Hepatocyte (in vitro differentiated cells): ENCODE results near the gene TUB. TPM values are rescaled to one million over a fixed set of nuclear protein-coding genes. Genes with fewer than 3 reads are reported as not detected.

Experiments
- DNase-seq: peaks from one replicate; pipeline ENCODE4 v3.0.0-alpha.2; 2016; ENCODE audit warnings: low spot score
- H2AFZ ChIP-seq: fragments of 200-600 bp; sonication (generic); 2 replicates; pipeline ENCODE4 v1.6.0; 2016; ENCODE audit warnings: antibody characterized with exemption, mild to moderate bottlenecking
- H3K27ac ChIP-seq: fragments of 200-600 bp; sonication (generic); 2 replicates; pipeline ENCODE4 v1.5.1; 2016; ENCODE audit warnings: mild to moderate bottlenecking
- H3K27me3 ChIP-seq: fragments of 200-600 bp; sonication (generic); 2 replicates; pipeline ENCODE4 v1.6.1; 2016
- H3K36me3 ChIP-seq: fragments of 200-600 bp; sonication (generic); replicated peaks from 2 replicates; pipeline ENCODE4 v1.5.1; 2016; ENCODE audit warnings: low read depth; ENCODE audit not compliant: insufficient read depth
- H3K4me1 ChIP-seq: fragments of 200-600 bp; sonication (generic); 2 replicates; pipeline ENCODE4 v1.5.1; 2016; ENCODE audit warnings: mild to moderate bottlenecking, moderate library complexity; ENCODE audit not compliant: insufficient read depth
- H3K4me2 ChIP-seq: fragments of 200-600 bp; sonication (generic); 2 replicates; pipeline ENCODE4 v1.6.0; 2016
- H3K4me3 ChIP-seq: fragments of 200-600 bp; sonication (generic); 2 replicates; pipeline ENCODE4 v1.5.1; 2016; ENCODE audit warnings: mild to moderate bottlenecking
- H3K79me2 ChIP-seq: fragments of 200-600 bp; sonication (generic); 2 replicates; pipeline ENCODE4 v1.6.0; 2017; ENCODE audit warnings: mild to moderate bottlenecking
- H3K9me2 ChIP-seq: fragments of 200-600 bp; sonication (generic); replicated peaks from 2 replicates; pipeline ENCODE4 v1.6.0; 2017; ENCODE audit warnings: mild to moderate bottlenecking; ENCODE audit not compliant: insufficient read depth
- H3K9me3 ChIP-seq: fragments of 200-600 bp; sonication (generic); 2 replicates; pipeline ENCODE4 v1.5.1; 2016; ENCODE audit warnings: low read depth, mild to moderate bottlenecking
- H4K20me1 ChIP-seq: fragments of 200-600 bp; sonication (generic); 2 replicates; pipeline ENCODE4 v1.6.0; 2016; ENCODE audit warnings: mild to moderate bottlenecking; ENCODE audit not compliant: insufficient read depth, poor library complexity, severe bottlenecking
- EZH2 ChIP-seq: fragments of 200-600 bp; sonication (generic); IDR thresholded peaks from 2 replicates; pipeline ENCODE4 v1.6.1; 2016; ENCODE audit warnings: antibody characterized with exemption, mild to moderate bottlenecking, borderline replicate concordance
- EZH2phosphoT487 ChIP-seq: fragments of 200-600 bp; sonication (generic); IDR thresholded peaks from one replicate; pipeline ENCODE4 v1.6.1; 2018; ENCODE audit warnings: antibody characterized with exemption, mild to moderate bottlenecking, low read depth, moderate library complexity; ENCODE audit not compliant: unreplicated experiment, severe bottlenecking
- WGBS: methylation state at CpG from one replicate; pipeline ENCODE4 v1.1.6; 2016; ENCODE audit warnings: low lambda C conversion rate; ENCODE audit errors: missing lambda C conversion rate; 5-methylcytosine and 5-hydroxymethylcytosine counted together
- polyA plus RNA-seq: library from polyadenylated mRNA; unstranded; fragments of >200 nt; fragmentation: Nextera tagmentation; extraction: Ambion mirVana; gene quantifications from 2 replicates; pipeline ENCODE4 v1.2.1, GENCODE V29; 2016
- total RNA-seq: library from RNA; depleted of rRNA; stranded (reverse); fragments of >200 nt; gene quantifications from 2 replicates; pipeline ENCODE4 v1.2.3, GENCODE V29; 2014
- TF ChIP-seq, protein P1 (sequence below): fragments of 200-600 bp; sonication (generic); IDR thresholded peaks from 2 replicates; pipeline ENCODE4 v1.5.1; 2016; ENCODE audit warnings: antibody characterized with exemption, mild to moderate bottlenecking; ENCODE audit not compliant: poor library complexity

TUB gene
- total and polyA plus RNA-seq, 2 experiments from 2014 or later: 5.0 to 18.7 TPM

DNA sequence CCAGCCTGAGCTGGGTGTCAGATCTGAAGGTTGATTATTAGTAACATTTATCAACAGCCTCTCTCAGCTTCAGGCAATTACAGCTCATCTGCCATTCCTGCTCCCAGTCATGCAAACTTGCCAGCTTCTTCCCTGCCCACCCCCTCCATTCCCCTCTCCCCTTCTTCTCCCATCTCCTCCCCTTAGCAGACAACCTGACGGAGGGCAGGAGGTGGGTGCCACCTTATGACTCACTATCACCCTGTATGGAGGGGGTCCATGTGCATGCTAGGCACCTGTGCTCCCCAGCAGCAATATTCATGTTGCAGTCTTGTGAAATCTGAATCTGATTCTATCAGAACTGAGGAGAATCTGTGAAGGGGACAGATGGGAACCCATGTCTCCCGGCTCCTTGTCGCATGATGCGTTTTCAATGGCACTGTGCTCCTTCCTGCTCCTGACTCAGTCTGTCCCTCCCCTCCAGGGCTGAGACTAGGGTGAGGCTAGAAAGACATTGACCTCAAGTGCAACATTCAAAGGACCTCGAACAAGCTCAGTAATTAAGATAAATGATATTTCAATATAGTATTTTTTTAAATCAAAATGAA is 46.3 kb upstream of the TUB start:
- H2AFZ ChIP-seq: no peak overlapping the region
- DNase-seq: no peak
- H3K4me2 ChIP-seq: no peak overlapping the region
- WGBS: 84% methylated on average over 5 of the region's 5 CpGs
- H3K36me3 ChIP-seq: no peaks in the 10 kb centered on the region
- H3K79me2 ChIP-seq: no peaks in the 10 kb centered on the region
- H3K27me3 ChIP-seq: peaks cover 6% of the 10 kb centered on the region
- H3K4me1 ChIP-seq: peaks cover 22% of the 10 kb centered on the region
- H3K4me3 ChIP-seq: no peak overlapping the region
- no peak for TF ChIP-seq EZH2
- TF ChIP-seq, protein P1, sequence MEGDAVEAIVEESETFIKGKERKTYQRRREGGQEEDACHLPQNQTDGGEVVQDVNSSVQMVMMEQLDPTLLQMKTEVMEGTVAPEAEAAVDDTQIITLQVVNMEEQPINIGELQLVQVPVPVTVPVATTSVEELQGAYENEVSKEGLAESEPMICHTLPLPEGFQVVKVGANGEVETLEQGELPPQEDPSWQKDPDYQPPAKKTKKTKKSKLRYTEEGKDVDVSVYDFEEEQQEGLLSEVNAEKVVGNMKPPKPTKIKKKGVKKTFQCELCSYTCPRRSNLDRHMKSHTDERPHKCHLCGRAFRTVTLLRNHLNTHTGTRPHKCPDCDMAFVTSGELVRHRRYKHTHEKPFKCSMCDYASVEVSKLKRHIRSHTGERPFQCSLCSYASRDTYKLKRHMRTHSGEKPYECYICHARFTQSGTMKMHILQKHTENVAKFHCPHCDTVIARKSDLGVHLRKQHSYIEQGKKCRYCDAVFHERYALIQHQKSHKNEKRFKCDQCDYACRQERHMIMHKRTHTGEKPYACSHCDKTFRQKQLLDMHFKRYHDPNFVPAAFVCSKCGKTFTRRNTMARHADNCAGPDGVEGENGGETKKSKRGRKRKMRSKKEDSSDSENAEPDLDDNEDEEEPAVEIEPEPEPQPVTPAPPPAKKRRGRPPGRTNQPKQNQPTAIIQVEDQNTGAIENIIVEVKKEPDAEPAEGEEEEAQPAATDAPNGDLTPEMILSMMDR: no peak
- no peak for TF ChIP-seq EZH2phosphoT487
- no peaks in the 10 kb centered on the region for H3K9me3 ChIP-seq
- H3K27ac ChIP-seq: peak overlapping the region; percentile 68
- H3K9me2 ChIP-seq: no peaks in the 10 kb centered on the region
- H4K20me1 ChIP-seq: no peaks in the 10 kb centered on the region

DNA sequence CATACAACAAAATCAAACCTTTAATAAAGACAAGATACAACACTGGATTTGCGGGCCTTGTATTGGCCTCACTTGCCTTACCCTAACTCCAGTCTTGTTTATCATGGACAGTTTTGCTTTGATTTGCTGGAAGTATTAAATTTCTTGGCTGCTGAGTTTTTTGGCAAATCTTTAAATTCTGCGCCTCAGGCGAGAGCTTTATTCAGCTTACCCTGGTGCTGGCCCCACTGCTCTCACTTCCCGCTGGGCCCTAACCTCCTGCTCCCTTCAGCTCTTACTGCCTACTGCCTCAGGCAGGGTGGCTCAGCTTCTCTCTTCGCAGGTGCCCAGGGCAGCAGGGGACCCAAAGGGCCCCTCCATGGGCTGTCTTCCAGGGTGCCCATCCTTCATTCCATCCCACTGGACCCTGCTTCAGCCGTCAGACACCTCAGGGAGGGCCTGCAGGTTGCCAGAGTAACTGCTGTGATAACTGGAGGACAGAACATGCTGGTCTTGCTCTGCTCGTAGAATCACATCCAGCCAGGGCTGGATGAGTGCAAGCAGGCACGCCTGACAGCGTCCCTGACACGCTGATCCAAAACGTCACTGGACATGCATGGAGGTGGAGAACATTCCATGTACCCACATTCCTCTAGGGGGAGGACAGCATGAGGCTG is 45.7 kb upstream of the TUB start:
- Histone ChIP-seq H3K4me1 (peaks cover 22% of the 10 kb centered on the region), H3K9me2 (no peaks in the 10 kb centered on the region), H3K27ac (peak overlapping the region; percentile 68), H2AFZ (no peak overlapping the region), H4K20me1 (no peaks in the 10 kb centered on the region), H3K79me2 (no peaks in the 10 kb centered on the region), H3K4me2 (no peak overlapping the region), H3K9me3 (no peaks in the 10 kb centered on the region), H3K4me3 (no peak overlapping the region), H3K27me3 (peaks cover 6% of the 10 kb centered on the region), H3K36me3 (no peaks in the 10 kb centered on the region)
- 64% methylated on average over 11 of the region's 11 CpGs for WGBS
- DNase-seq: peak; percentile 38
- no peak for TF ChIP-seq EZH2
- TF ChIP-seq, protein P1: no peak
- no peak for TF ChIP-seq EZH2phosphoT487

DNA sequence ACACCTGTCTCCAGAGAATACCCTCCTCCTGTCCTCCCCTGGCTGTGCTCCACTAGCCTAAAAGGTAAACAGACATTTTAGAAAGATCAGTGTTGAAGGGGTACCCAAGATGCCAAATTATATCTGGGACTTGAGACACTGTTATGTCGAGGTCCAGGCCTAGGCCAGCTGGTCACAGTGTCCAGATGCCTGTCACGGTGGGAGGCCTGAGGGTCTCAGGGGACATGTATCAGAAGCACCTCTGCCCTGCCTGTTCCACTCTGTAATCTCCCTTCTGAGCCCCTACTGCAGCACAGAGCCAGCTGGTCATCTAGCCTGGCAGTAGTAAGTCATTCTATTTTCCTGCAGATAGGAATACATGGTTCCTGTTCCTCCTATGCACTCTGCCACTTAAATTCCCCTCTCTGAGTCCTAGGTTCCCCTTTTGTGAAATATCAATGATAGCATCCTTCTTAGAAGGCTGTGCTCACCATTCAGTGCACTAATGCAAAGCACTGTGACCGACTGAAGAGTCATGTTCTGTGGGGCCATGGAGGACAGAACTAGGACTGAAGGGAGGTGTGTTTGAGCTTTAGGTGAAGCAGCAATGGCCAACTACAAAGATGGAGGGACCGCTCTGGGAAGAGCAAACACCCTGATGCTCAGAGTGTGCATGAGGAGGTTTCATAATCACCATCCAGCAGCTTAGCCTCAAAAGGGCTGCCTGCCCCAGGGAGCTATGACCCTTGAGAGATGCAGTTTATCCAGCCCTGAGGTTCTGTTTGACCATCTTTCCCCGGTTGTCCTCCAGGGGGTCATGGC is 44.8 kb upstream of the TUB start:
- Histone ChIP-seq H3K4me1 (peaks cover 22% of the 10 kb centered on the region), H3K9me3 (no peaks in the 10 kb centered on the region), H4K20me1 (no peaks in the 10 kb centered on the region), H3K9me2 (no peaks in the 10 kb centered on the region), H3K36me3 (no peaks in the 10 kb centered on the region), H3K79me2 (no peaks in the 10 kb centered on the region), H3K4me3 (no peak overlapping the region), H3K27me3 (peaks cover 6% of the 10 kb centered on the region), H3K27ac (peak overlapping the region; percentile 37), H2AFZ (no peak overlapping the region), H3K4me2 (no peak overlapping the region)
- TF ChIP-seq, protein P1: no peak
- TF ChIP-seq EZH2phosphoT487 (no peak), EZH2 (no peak)
- WGBS: 89% methylated on average over 5 of the region's 5 CpGs
- no peak for DNase-seq
